Loucy (cell line): ENCODE data around the gene CD2AP.

Experiments used
- H2AFZ ChIP-seq: fragments of 200-600 bp; sonication (generic); 2 replicates; pipeline ENCODE4 v1.6.0; 2016; ENCODE audit warnings: antibody characterized with exemption, mild to moderate bottlenecking, low read length, moderate library complexity
- H3F3A ChIP-seq: fragments of 200-600 bp; 2 replicates; pipeline ENCODE4 v1.6.0; 2016; ENCODE audit warnings: antibody characterized with exemption, low read depth, mild to moderate bottlenecking
- H3K27me3 ChIP-seq: fragments of 200-600 bp; sonication (generic); 2 replicates; pipeline ENCODE4 v1.6.1; 2014; ENCODE audit warnings: low read length, mild to moderate bottlenecking; ENCODE audit not compliant: insufficient read depth, poor library complexity, severe bottlenecking
- H3K36me3 ChIP-seq: fragments of 200-600 bp; sonication (generic); 2 replicates; pipeline ENCODE4 v1.6.1; 2016; ENCODE audit warnings: low read length; ENCODE audit not compliant: insufficient read depth
- H3K4me1 ChIP-seq: fragments of 200-600 bp; sonication (generic); 2 replicates; pipeline ENCODE4 v1.5.1; 2014; ENCODE audit warnings: low read length, mild to moderate bottlenecking; ENCODE audit not compliant: insufficient read depth, poor library complexity, severe bottlenecking
- H3K4me2 ChIP-seq: fragments of 200-600 bp; sonication (generic); 2 replicates; pipeline ENCODE4 v1.6.0; 2014; ENCODE audit warnings: antibody characterized with exemption, low read length, low read depth, mild to moderate bottlenecking; ENCODE audit not compliant: poor library complexity, severe bottlenecking
- H3K4me3 ChIP-seq: fragments of 200-600 bp; sonication (generic); 2 replicates; pipeline ENCODE4 v1.5.1; 2014; ENCODE audit warnings: low read length, mild to moderate bottlenecking, mixed read lengths; ENCODE audit not compliant: poor library complexity, severe bottlenecking
- H3K79me2 ChIP-seq: fragments of 200-600 bp; sonication (generic); 2 replicates; pipeline ENCODE4 v1.6.1; 2014; ENCODE audit warnings: low read length; ENCODE audit not compliant: insufficient read depth
- H3K9ac ChIP-seq: fragments of 200-600 bp; sonication (generic); 2 replicates; pipeline ENCODE4 v1.6.0; 2014; ENCODE audit warnings: mild to moderate bottlenecking, low read depth, low read length, moderate library complexity; ENCODE audit not compliant: poor library complexity, severe bottlenecking
- H3K9me2 ChIP-seq: fragments of 200-600 bp; sonication (generic); replicated peaks from 2 replicates; pipeline ENCODE4 v1.6.1; 2016; ENCODE audit warnings: low read depth, low read length, mixed read lengths
- H3K9me3 ChIP-seq: fragments of 200-600 bp; sonication (generic); 2 replicates; pipeline ENCODE4 v1.6.1; 2014; ENCODE audit warnings: mild to moderate bottlenecking, antibody characterized with exemption, low read length, low read depth; ENCODE audit not compliant: insufficient read depth
- H4K20me1 ChIP-seq: fragments of 200-600 bp; sonication (generic); 2 replicates; pipeline ENCODE4 v1.6.0; 2014; ENCODE audit warnings: antibody characterized with exemption, low read length, mild to moderate bottlenecking; ENCODE audit not compliant: insufficient read depth, poor library complexity, severe bottlenecking
- EZH2phosphoT487 ChIP-seq: fragments of 200-600 bp; IDR thresholded peaks from 2 replicates; pipeline ENCODE4 v1.6.1; 2018; ENCODE audit warnings: antibody characterized with exemption, mild to moderate bottlenecking, moderate library complexity, borderline replicate concordance
- TF ChIP-seq, protein P1 (sequence below): fragments of 200-600 bp; sonication (generic); conservative IDR thresholded peaks from 2 replicates; pipeline ENCODE4 v1.5.1; 2014; ENCODE audit warnings: mild to moderate bottlenecking, antibody characterized with exemption, low read length

Gene CD2AP

DNA sequence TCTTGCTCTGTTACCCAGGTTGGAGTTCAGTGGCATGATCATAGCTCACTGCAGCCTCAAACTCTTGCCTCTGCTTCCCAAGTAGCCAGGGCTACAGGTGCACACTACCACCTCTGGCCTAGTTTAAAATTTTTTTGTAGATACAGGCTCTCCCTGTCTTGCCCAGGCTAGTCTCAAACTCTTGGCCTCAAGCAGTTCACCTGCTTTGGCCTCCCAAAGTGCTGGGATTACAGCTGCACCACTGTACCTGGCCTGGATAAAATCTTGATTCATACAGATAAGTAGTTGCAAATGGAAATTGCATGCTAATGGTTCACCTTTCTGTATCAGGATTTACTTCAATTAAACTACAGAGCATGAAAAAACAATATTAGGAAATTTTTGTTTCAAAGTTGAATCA lies 4.2 kb downstream of the CD2AP start:
- H3K9me2 ChIP-seq = no peaks in the 10 kb centered on the region
- TF ChIP-seq, protein P1, sequence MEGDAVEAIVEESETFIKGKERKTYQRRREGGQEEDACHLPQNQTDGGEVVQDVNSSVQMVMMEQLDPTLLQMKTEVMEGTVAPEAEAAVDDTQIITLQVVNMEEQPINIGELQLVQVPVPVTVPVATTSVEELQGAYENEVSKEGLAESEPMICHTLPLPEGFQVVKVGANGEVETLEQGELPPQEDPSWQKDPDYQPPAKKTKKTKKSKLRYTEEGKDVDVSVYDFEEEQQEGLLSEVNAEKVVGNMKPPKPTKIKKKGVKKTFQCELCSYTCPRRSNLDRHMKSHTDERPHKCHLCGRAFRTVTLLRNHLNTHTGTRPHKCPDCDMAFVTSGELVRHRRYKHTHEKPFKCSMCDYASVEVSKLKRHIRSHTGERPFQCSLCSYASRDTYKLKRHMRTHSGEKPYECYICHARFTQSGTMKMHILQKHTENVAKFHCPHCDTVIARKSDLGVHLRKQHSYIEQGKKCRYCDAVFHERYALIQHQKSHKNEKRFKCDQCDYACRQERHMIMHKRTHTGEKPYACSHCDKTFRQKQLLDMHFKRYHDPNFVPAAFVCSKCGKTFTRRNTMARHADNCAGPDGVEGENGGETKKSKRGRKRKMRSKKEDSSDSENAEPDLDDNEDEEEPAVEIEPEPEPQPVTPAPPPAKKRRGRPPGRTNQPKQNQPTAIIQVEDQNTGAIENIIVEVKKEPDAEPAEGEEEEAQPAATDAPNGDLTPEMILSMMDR = no peak
- no peak for TF ChIP-seq EZH2phosphoT487
- no peaks in the 10 kb centered on the region for H3K9me3 ChIP-seq
- H3K4me2 ChIP-seq = peak overlapping the region; percentile 70
- no peaks in the 10 kb centered on the region for H3K27me3 ChIP-seq
- no peaks in the 10 kb centered on the region for H3K36me3 ChIP-seq
- no peak overlapping the region for H2AFZ ChIP-seq
- H3F3A ChIP-seq = 0 out of 2 replicates have a peak, but pooled peaks cover 3% of the 10 kb centered on the region
- no peak overlapping the region for H3K9ac ChIP-seq
- H4K20me1 ChIP-seq = peaks cover 75% of the 10 kb centered on the region
- H3K79me2 ChIP-seq = peaks cover 84% of the 10 kb centered on the region
- peaks cover 63% of the 10 kb centered on the region for H3K4me1 ChIP-seq
- peak overlapping the region; percentile 49 for H3K4me3 ChIP-seq

DNA sequence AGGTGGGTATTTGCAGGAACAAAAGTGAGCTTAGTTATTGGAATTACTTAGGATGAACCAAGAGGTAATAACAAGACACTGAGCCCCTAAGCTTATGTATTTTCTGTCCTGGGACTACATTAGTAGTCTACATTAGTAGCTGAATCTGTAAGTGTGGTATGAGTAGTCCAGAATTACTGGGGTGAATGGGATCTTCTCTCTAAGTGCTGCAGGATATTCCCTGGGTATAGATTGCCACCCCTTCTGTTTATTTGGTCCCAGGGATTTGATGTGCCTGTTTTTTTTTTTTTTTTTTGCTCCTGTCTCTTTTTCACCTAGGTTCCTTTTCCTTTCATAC lies 5.9 kb downstream of the CD2AP start:
- Histone ChIP-seq H4K20me1 (peaks cover 89% of the 10 kb centered on the region), H3K4me2 (peak overlapping the region; percentile 70)
- TF ChIP-seq, protein P1 = no peak
- no peak for TF ChIP-seq EZH2phosphoT487

DNA sequence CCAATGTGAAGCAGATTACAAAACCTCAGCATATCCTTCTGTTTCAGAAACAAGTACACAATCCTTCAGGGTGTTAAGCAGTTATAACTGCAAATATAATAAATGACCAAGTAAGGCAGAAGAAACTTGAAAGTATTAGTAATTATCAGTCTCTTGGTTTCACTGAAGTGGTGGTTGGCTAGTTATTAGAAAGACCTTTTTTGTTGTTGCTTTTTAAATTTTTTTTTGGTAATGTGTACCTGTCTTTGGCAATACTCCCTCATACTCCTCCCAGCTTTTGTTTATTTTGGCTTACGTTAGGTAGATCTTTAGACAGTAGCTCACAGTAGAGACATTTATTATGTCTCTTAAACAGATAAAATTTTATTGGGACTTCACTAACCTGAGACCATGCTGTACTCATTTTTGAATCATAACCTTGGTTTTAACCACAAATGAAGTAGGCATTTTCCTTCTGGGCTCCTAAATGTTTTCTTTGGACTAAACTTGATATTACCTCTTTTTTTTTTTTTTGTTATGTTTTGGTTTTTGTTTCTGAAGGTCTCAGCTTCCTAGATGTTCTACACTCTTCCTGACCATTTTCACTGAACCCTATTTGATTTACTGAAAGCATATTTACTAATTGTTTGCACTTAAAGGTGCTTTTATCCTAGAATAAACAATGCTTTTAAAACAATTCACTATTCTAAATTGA lies 6.4 kb downstream of the CD2AP start:
- TF ChIP-seq EZH2phosphoT487 = no peak
- TF ChIP-seq, protein P1 = no peak
- H3K4me2 ChIP-seq = peak overlapping the region; percentile 70
- H3K79me2 ChIP-seq = peaks cover 97% of the 10 kb centered on the region
- H3K36me3 ChIP-seq = no peaks in the 10 kb centered on the region
- H2AFZ ChIP-seq = no peak overlapping the region
- H3K4me3 ChIP-seq = peak overlapping the region; percentile 49
- peak overlapping the region; percentile 30 for H3K9ac ChIP-seq
- peaks cover 62% of the 10 kb centered on the region for H3K4me1 ChIP-seq
- H3K9me2 ChIP-seq = no peaks in the 10 kb centered on the region
- H4K20me1 ChIP-seq = peaks cover 90% of the 10 kb centered on the region
- no peaks in the 10 kb centered on the region for H3K27me3 ChIP-seq
- no peaks in the 10 kb centered on the region for H3F3A ChIP-seq
- H3K9me3 ChIP-seq = no peaks in the 10 kb centered on the region

More for the DNA sequence above, 5.9 kb downstream of the CD2AP start:
- Histone ChIP-seq H3K36me3 (no peaks in the 10 kb centered on the region), H3K4me3 (peak overlapping the region; percentile 49), H3K4me1 (peaks cover 62% of the 10 kb centered on the region), H3F3A (no peaks in the 10 kb centered on the region), H3K9me2 (no peaks in the 10 kb centered on the region), H3K9me3 (no peaks in the 10 kb centered on the region), H3K9ac (peak overlapping the region; percentile 30), H3K79me2 (peaks cover 97% of the 10 kb centered on the region), H2AFZ (no peak overlapping the region), H3K27me3 (no peaks in the 10 kb centered on the region)
